ENCODE measurements around the gene SIVA1.

SIVA1 gene

DNA sequence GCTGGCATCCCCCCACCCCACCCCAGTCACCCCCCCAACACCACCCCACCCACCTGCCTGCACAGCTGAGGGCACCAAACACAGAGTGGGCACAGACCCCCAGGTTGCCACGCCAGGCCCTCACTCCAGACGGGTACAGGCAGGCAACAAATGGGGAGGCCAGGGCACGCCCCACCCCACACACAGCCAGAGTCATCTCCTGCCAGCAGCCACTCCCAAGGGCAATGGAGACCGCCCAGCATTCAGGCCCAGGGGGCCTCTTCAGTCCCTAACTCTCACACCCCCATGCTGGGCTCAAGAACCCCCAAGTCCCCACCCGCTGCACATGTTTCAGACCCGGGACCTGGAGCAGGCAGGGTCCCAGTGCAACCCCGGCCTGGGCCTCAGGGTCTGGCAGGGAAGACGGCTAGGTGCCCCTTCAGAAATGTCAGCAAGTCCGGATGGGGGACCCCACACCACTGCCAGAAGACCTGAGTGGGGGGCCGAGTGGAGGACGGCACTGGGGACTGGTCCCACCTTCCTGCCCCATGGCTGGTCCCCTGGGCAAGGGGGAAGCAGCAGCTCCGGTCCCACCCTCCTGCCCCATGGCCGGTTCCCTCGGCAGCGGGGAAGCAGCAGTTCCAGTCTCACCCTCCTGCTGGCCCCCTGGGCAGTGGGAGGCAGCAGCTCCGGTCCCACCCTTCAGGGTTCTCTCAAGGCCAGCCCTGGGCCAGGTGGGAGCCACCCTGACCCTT is 30.7 kb downstream of the SIVA1 start:
- in situ Hi-C loops (cut with HindIII; ENCODE audit: low sequenced_read_pairs): no loop called here

DNA sequence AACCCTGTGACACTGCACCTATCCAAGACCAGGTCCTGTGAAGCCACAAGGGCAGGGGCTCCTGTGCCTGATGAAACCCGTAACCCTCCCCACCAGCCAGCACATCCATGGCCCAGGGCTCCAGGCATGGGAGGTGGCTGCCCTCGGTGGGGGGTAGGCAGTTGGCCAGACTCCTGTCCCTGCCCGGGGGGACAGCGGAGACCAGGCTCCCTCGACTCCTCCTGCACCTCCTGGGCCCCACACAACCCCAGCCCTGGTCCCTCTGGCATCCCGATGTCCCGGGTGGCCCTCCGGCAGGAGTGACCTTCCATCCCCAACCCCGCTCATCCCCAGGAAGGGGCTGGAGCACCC is 31.2 kb downstream of the SIVA1 start:
- in situ Hi-C loops (cut with HindIII; ENCODE audit: low sequenced_read_pairs): no loop called here

DNA sequence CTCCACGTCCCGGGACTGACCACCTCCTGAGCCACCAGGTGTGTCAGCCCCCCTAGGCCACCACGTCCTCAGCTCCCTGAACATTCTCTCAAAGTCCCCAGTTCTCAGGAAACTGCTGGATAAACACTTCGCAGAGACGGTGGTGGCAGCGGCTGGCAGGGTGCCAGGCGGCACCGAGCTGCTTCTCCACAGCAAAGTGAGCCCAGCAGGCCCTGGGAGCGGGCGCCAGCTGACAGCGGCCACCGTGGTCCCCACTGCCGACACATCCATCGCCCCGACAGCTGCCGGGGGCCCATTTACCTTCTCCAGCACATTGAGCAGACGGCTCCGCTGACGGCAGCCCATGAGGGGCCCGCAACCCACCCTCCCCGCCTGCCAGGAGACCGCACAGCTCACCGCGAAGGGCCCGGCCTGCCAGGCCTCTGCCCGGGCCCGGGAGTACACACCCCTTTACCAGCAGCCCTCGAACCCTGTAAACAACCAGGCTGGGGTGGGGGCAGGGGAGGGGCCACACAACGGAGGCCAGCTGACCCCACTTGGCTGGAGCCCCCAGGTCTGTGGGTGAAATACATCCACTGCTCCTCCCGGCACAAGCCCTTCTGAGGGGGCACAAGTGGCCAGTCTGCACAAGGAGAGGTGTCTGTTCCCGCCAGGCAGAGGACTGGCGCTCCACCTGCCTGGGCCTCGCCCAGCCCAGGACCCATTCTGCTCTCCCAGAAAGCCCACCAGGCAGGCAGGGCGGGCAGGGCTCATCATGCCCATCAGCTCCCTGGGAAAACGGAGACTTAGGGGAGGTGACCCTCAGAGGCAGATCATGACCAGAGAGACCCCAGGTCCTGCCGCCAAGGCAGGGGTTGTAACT is 32.1 kb downstream of the SIVA1 start:
- in situ Hi-C loops (cut with HindIII; ENCODE audit: low sequenced_read_pairs): no loop called here

DNA sequence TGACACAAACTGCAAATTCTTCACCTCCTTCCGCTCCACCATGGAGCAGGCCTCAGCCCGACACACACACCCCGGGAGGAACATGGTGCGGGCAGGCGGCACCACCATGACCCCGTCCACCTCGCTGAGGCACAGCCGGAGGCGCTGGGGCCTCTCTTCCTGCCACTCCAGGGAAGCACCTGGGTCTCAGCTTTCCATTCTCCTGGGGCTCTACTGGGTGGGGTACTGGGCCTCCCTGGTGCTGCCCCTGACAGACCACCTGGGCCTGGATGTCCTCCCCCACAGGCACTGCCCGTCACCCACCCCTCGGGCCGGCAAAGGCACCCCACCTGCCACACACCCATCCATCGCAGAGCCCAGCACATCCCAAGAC is 32.7 kb downstream of the SIVA1 start:
- in situ Hi-C loops (cut with HindIII; ENCODE audit: low sequenced_read_pairs): no loop called here

DNA sequence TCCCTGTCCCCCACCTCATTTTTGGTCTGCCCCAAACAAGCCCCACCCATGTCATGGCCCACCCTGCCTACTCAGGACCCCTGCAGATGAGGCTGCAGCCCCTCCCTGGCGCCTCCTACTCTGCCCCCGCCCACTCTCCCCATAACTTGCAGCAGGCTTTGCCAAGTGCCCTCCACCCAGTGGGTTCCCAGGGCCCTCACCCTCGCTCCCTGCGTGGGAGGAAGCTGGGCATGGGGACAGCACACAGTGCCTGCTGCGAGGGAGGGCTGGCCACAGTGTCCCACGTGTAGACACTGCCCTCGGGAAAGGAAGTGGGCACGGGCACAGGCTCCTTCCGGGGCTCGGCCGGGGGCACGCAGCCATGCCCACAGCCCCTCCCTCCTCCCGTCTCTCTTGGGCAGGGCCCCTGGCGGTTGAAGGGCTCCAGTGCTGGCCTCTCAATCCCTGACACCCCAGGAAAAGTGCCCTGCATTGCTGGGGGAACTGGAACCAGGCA is 33.2 kb downstream of the SIVA1 start:
- in situ Hi-C loops (cut with HindIII; ENCODE audit: low sequenced_read_pairs): no loop called here

DNA sequence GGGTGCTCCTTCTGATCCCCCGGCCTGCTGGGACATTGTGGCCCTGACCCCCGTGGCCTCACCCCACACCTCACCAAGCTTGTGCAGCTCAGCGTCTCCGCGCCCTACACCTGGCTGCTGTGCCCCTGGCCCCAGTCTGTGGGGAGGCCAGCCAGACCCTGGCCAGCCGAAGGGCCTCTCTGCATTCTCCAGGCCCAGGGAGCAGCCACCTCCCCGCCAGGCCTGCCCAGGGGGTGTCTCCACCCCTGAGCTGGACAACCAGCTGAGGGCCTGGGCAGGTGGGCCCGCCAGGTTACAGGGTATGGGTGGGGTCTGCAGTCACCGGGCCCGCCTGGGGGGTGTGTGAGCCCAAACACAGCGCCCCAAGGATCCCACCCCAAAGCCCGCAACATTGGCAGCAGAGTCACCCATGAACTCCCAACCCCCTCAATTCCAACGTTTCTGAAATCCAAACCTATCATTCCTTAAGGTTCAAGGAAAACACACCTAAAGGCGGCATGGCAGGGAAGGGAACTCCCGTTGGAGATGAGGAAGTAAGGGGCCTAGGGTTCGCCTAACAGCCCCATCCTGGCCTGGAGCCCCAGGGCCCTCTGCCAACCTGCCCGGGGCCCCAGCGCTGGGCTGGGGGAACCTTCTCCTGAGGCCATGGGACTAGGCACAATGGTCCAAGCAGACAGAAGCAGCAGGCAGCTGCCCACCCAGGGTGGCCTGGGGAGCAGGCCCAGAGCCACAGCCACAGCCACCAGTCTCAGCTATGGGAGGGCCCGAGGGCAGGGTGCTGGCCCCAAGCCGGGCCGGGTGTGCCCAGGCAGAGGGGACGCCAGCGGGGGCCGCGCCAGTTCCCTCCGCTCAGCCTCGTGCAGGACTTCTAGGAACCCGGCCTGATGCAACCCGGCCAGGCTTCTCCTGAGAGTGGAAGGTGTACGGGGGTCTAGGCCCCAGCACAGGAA is 34.1 kb downstream of the SIVA1 start:
- in situ Hi-C loops (cut with HindIII; ENCODE audit: low sequenced_read_pairs): no loop called here

DNA sequence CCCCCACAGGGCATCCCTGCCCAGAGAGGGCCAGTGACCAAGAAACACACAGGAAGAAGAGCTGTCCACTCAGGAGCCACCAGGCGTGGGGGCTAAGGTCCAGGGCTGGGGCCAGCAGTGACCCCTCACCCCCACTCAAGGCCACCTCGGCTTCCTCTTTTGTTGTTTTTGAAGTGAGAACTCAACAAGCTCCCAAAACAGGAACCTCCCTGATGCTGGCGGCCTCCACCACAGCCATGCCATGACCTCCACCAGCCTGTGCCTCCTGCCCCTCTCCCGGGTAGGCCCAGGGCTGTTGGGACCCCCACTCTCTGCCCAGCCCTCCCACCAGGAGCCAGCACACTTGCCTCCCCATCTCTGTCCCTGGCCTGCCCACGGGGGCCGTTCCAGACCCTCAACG is 34.8 kb downstream of the SIVA1 start:
- in situ Hi-C loops (cut with HindIII; ENCODE audit: low sequenced_read_pairs): no loop called here

DNA sequence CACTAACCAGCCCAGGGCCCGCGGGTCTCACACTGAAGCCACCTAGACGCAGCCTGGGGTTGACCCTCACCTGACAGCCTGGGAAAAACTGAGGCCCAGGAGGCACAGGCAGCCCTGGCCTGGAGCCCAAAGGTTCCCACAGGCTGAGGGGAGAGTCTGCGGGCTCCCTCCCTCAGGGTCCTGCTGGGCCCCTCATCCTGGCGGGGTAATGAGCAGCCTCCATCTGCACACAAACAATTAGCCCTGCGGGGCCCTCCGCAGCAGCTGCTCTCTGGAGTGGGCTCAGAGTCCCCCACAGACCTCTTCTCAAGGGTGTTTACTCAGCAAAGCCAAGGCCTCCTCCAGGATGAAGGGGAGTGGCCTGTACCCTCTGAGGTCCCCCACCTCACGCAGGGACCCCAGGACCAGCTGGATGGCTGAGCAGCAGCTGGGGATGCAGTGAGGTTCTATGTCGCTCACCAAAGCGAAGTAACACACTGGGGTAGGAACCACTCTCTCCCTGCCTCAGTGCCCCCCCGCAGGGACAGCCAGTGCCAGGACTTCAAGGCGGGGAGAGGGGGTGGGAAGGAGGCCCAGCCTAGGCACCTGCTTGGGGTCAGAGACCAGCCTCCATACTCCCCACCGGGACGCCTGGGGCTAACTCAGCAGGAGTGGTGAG is 35.3 kb downstream of the SIVA1 start:
- in situ Hi-C loops (cut with HindIII; ENCODE audit: low sequenced_read_pairs): no loop called here

DNA sequence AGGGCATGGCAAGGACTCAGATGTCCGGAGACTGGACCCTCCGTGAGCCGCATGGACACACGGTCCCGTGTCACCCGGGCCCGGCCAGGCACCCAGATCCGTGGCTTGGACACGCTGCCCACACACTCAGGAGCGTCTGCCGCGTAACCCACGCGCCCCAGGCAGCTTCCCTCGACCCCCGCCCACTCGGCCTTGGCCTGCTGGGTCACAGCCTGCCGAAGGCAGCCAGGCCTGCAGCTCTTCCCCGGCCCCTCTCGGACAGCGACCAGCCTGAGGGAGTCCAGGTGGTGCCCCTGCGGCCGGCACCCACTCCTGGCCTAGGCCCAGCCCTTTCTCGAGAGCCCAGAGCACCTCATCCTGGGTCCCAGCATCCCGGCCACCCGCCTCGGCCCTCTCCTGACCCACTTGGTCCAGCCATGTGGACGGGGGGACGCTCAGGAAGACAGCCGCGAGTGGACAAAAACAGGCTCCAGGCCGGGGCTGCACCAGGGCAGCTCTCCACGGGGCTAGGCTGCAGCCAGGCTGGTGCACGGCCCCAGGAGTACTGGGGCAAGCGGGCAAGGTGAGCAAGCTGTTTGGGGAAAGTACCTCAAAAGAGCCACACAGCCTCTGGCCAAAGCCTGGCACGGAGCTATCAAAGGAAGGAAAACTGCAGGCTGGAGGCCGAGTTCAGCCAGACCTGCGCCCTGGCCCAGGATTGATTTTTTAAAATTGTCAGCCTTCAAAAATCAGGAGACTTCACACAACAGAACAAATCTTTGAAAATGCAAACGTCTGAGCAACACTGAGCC is 36.1 kb downstream of the SIVA1 start:
- in situ Hi-C loops (cut with HindIII; ENCODE audit: low sequenced_read_pairs): no loop called here

DNA sequence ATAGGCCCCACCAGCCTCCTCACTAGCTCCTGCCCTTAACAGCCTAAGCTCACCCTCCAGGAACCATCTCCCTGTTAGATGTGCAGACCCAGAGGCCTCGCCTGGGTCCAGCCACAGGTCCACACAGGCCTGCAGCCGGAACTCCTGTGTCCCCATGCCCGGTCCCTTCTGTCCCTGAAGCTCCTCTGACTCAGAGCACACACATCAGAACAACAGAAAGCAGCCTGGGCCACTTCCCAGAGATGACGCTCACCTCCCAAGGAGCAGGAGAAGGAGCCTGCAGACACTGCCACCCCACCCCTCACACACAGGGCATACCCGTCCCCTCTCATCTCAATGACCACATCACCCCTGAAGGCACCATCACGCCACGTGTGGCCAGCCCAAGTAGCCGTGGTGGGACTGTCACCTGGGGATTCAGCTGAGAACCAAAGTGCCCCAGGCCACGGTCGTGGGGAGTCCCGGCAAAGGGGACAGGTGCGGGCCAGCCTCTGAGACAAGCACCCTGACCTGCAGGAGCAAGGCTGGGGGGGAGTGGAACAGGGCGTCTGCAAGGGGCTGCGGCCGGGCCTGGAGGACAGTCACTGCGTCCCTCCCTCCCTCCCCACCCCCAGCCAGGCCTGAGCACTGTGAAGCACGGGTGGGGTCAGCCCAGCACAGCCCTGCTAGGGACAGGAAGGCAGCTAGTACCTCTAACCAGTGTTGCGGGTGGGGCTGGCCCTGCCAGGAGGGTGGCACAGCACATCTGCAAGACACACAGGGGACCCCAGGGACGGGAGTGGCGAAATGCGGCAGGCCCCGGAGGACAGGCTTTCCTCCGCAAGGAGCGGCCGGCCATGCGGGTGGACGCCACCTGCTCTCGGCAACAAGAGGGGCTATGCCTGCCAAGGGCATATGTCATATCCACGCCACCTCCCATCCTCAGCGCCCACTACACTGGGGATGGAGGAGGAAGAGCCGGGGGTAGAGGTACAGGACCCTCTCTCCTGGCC is 37.1 kb downstream of the SIVA1 start:
- in situ Hi-C loops (cut with HindIII; ENCODE audit: low sequenced_read_pairs): no loop called here

DNA sequence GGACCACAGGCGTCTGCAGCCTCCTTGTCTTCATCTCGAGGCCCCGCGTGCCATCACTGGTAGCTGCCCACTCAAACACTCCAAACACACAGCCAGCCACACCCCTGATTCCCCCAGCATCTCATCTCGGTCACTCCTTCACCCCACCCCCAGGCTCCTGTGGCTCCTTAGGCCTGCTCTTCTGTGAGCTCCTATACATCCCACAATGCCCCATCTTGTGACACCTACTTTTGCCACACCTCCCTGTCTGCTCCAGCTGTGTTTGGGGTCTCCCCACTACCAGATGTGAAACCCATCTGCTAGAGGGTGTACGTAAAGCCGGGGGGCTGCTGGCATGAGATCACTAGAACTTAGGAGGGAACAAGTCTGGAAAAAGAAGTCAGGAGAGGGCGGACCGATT is 38.5 kb downstream of the SIVA1 start:
- in situ Hi-C loops (cut with HindIII; ENCODE audit: low sequenced_read_pairs): no loop called here

DNA sequence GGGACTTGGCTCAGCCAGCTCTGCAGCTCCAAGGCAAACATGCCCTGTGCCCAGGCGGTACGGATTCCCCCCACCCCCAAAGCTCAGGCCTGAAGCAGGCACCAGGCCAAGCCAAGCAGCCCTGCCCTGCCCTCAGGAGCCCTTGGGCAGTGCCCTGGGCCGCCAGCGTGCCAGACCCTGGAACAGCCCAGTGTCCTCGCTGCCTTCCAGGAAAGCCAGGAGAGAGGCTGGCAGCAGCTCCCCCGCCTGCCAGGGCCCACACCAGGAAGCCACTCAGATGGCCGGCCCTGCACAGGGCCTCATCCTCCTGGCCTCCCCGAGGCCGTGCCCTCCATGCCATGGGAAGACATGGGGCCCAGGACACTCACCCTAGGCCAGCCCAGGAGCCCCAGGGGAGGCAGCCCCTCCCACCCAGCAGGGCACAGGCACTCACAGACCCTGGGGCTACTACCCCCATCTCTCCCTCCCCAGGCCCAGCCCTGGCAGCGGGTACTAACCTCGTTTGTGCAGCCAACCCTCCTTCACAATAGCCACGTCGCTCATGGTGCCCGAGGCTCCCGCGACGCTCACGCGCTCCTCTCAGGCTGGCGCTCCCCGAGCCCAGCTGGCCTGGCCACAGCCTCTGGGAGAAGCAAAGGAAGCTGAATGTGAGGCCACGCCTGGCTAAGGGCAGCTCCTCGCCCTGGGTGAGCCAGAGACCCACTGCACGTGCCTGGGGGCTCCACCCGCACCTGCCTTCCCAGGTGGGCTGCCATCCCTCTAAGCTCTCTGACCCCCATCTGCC is 39.3 kb downstream of the SIVA1 start:
- in situ Hi-C loops (cut with HindIII; ENCODE audit: low sequenced_read_pairs): no loop called here

DNA sequence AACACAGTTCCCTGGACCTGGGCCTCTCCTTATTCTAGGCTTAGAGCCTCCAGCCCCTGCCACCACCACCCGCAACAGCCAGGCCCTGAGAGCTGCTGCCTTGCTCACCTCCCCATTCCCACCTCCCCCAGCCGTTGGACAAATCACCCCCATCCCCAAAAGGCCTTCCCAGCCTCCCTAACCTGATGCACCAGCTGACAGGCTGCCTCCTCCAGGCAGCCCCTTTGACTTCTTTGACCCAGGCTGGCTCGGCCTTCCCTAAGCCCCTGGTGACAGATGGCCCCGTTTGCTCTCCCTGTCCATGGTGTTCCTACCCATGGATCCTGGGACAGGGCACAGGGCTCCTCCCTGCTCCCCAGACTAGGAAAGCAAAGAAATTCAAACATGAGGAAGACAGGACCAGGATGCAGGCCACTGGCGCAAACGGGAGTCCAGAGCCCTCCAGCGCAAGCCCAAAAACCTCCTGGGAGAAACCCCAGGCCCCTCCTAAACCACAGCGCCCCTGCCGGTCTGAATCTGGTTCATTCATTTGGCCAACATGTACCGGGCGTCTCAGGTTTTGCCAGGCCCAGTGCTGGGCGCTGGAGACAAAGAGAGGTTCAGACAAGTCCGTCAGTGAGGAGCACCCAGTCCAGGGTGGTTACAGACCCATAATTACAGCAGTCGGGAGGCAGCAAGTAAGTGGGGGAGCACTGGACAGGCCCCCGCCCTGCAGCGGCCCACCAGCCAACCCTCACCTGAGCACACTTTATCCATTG is 40.2 kb downstream of the SIVA1 start:
- in situ Hi-C loops (cut with HindIII; ENCODE audit: low sequenced_read_pairs): no loop called here

DNA sequence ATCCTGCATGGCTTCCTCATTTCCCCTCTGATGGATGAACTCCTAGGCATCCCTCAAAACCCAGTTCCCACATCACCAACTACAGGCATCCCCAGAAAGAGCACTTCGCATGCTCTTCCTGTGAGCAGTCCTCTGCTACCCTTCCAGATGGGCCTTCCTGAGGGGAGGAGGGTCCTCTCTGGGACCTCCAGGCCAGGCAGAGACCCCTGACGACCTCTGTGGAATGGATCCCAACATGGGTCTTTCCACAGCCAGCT is 40.7 kb downstream of the SIVA1 start:
- in situ Hi-C loops (cut with HindIII; ENCODE audit: low sequenced_read_pairs): no loop called here

DNA sequence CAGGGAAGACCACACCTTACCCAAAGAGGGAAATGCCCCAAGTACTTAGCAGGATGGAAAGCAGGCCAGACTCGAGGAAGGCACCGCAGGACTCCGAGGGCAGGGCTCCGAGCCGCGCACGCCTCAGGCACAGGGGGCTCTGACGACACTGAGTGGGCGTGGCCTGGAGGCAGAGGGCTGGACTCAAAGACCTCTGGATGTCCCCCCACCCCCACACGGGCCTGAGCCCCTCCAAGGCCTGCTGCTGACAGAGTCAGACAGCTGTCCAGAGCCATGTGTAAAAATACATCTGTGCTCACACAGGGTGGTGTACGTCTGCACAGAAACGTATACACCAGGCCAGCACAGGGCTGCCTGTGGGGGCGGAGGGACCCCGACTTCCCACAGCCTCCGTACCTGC is 41.2 kb downstream of the SIVA1 start:
- in situ Hi-C loops (cut with HindIII; ENCODE audit: low sequenced_read_pairs): no loop called here

DNA sequence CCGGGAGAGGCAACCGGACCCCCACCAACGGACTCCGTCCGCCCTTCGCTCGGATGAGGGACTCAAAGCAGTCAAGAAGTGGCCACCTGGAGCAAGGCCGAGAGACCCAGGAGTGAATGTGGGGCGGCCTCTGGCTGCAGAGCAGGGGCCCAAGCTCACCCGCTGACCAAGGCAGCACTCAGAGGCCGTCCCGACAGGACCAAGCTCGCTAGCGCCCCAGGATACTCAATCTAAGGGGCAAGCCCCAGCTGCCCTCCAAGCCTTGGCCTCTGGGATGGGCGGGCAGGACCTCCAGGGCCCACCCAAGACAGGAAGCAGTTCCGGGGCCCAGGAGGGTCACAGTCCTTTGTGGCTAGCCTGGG is 41.7 kb downstream of the SIVA1 start:
- in situ Hi-C loops (cut with HindIII; ENCODE audit: low sequenced_read_pairs): no loop called here

DNA sequence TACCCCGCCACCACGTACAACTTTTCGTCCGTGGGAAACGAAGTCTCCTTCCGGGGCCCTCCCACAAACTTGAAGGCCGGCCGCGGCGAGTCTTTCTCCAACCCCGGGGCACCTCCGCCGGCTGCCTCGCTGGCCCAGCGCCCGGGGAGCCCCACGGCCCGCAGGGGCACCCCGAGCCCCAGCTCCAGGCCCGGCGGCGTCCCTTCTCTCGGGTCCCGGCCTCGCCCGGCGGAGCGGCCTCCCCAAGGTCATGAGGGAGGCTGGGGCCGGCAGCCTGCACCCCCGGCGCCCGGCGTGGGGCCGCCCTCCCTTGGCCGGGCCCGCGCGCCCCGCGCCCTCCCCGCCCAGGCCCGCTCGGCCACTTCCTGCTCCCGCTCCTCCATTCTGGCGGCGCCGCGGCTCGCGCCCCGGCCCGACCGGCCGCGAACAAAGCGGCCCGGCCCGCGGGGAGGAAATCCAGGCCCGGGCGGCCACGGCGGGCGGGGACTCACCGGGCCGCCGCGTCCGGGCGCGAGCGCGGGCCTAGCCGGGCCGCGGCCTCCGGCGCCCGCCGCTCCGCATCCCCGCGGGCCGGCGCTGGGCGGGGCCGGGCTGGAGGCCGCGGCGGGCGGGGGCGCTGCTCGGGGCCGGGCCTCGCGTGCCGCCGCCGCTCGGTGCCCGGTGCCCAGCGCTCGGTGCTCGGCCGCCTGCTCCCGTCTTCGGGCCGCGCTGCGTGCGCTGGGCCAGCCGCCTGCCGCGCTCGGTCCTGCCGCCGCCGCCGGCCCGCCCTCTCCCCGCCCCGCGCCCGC is 42.2 kb downstream of the SIVA1 start, which contains the start of gene AKT1:
TSS of gene AKT1 (minus strand) at position 756 of the 788 bp plus-strand sequence. CDS start 3,105 bp downstream, outside the sequence.
- in situ Hi-C loops (cut with HindIII; ENCODE audit: low sequenced_read_pairs): no loop called here

Measured in DLD1 (cell line).